AG09319 (cell line): ENCODE data around the gene CTTNBP2NL.

Experiments used
- DNase-seq: peaks from one replicate; pipeline ENCODE4 v3.0.0-alpha.2; 2010; ENCODE audit warnings: low read depth; ENCODE audit errors: extremely low read depth
- CTCF ChIP-seq: IDR thresholded peaks from 2 replicates; pipeline ENCODE4 v1.5.1; 2011; ENCODE audit warnings: low read depth, mild to moderate bottlenecking, inconsistent platforms, low read length, moderate library complexity

CTTNBP2NL gene, protein sequence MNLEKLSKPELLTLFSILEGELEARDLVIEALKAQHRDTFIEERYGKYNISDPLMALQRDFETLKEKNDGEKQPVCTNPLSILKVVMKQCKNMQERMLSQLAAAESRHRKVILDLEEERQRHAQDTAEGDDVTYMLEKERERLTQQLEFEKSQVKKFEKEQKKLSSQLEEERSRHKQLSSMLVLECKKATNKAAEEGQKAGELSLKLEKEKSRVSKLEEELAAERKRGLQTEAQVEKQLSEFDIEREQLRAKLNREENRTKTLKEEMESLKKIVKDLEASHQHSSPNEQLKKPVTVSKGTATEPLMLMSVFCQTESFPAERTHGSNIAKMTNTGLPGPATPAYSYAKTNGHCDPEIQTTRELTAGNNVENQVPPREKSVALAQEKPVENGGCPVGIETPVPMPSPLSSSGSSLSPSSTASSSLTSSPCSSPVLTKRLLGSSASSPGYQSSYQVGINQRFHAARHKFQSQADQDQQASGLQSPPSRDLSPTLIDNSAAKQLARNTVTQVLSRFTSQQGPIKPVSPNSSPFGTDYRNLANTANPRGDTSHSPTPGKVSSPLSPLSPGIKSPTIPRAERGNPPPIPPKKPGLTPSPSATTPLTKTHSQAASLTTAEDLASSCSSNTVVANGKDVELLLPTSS

GRCh38 chr1:112395821-112396652 is at the start of gene CTTNBP2NL:
Gene CTTNBP2NL, plus strand, starts transcription at chr1:112396214. Its CDS starts 19,952 bp downstream, at chr1:112416166.
- TF ChIP-seq CTCF: no peak
- DNase-seq: peak; percentile 88

- DNase-seq: no peak
- TF ChIP-seq CTCF: no peak
These were observed 49.1 kb upstream of the CTTNBP2NL start for GRCh38 chr1:112346801-112347350.

DNA sequence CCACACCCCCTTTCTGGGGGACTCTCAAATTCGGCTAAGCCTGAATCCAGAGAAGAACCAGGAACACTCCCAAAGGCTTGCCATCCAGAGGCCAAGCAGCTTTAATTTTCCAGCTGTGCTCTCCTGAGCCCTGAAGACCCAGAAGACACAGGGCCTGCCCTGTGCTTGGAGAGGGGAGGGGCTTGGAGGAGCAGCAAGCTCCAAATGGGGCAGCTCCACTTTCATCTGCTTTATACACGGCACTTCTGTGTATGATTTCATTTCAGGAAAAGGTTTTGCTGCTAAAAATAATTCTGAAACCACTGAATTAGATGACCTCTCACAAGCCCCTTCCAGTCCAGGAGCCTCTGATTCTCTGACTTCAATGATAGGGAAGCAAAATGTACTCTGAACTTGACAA is 39.2 kb upstream of the CTTNBP2NL start:
- no peak for DNase-seq
- TF ChIP-seq CTCF: no peak

GRCh38 chr1:112357467-112357866 is 38.5 kb upstream of the CTTNBP2NL start:
- no peak for DNase-seq
- TF ChIP-seq CTCF: no peak

GRCh38 chr1:112358061-112358770 is 37.8 kb upstream of the CTTNBP2NL start:
- peak; percentile 46 for DNase-seq
- no peak for TF ChIP-seq CTCF

DNA sequence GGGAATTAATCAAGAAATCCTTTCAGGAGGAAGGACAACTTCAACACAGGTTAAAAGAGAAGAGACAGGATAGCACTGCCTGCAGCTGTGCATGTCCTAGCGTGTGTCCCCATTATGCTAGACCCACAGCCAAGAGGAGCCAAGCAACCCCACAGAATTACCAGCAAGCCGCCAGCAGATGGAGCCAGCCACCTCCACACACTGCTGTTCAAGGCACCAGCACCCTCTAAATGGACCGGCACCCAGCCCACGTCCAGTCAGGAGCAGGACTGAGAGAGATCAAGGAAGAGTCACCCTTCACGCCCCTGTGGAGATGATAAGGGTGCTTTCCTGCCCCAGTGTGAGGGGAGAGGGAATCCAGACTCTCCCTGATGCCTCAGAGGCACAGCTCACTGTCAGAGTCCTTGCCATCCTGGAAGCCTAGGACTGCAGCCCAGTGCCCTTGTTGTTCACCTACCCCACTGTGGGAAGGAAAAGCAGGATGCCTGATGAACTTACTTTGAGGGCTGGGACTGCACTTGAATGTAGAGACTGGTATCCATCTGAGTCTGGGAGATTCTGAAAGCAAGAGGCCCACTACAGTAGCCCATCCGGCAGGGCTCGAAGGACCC is 37.1 kb upstream of the CTTNBP2NL start:
- peak; percentile 38 for DNase-seq
- TF ChIP-seq CTCF: peak; percentile 90
